RWPE2 (cell line): ENCODE data around the gene VPS25.

Experiments
- ATAC-seq: fragments of 200-7000 bp; cut with Tn5 transposase; 3 replicates; pipeline ENCODE4 v1.9.1; 2021; ENCODE audit warnings: low read depth
- DNase-seq: peaks from one replicate; pipeline ENCODE4 v3.0.0-alpha.2; 2020; ENCODE audit warnings: low spot score
- H3K27ac ChIP-seq: fragments of 450-650 bp; 2 replicates; pipeline ENCODE4 v1.5.1; 2017; ENCODE audit warnings: mild to moderate bottlenecking; ENCODE audit not compliant: poor library complexity, severe bottlenecking
- H3K27me3 ChIP-seq: fragments of 250-450 bp; sonication (Bioruptor Pico); 2 replicates; pipeline ENCODE4 v1.5.1; 2021; ENCODE audit warnings: mild to moderate bottlenecking, moderate library complexity; ENCODE audit not compliant: insufficient read depth, poor library complexity, severe bottlenecking
- H3K36me3 ChIP-seq: fragments of 250-450 bp; sonication (Bioruptor Pico); 2 replicates; pipeline ENCODE4 v1.5.1; 2020; ENCODE audit warnings: low read depth, mild to moderate bottlenecking, moderate library complexity
- H3K4me1 ChIP-seq: fragments of 250-450 bp; sonication (Bioruptor Pico); 2 replicates; pipeline ENCODE4 v1.5.1; 2021; ENCODE audit warnings: mild to moderate bottlenecking, moderate library complexity; ENCODE audit not compliant: insufficient read depth, poor library complexity, severe bottlenecking
- H3K4me3 ChIP-seq: fragments of 250-450 bp; sonication (Bioruptor Pico); 2 replicates; pipeline ENCODE4 v1.5.1; 2021; ENCODE audit warnings: mild to moderate bottlenecking, moderate library complexity; ENCODE audit not compliant: severe bottlenecking
- H3K9me3 ChIP-seq: fragments of 250-450 bp; sonication (Bioruptor Pico); 2 replicates; pipeline ENCODE4 v1.5.1; 2021; ENCODE audit warnings: mild to moderate bottlenecking, moderate library complexity; ENCODE audit not compliant: severe bottlenecking
- CTCF ChIP-seq: fragments of 450-650 bp; IDR thresholded peaks from one replicate; pipeline ENCODE4 v1.5.1; 2017; ENCODE audit warnings: mild to moderate bottlenecking, moderate library complexity; ENCODE audit not compliant: poor library complexity, severe bottlenecking

Gene VPS25

DNA sequence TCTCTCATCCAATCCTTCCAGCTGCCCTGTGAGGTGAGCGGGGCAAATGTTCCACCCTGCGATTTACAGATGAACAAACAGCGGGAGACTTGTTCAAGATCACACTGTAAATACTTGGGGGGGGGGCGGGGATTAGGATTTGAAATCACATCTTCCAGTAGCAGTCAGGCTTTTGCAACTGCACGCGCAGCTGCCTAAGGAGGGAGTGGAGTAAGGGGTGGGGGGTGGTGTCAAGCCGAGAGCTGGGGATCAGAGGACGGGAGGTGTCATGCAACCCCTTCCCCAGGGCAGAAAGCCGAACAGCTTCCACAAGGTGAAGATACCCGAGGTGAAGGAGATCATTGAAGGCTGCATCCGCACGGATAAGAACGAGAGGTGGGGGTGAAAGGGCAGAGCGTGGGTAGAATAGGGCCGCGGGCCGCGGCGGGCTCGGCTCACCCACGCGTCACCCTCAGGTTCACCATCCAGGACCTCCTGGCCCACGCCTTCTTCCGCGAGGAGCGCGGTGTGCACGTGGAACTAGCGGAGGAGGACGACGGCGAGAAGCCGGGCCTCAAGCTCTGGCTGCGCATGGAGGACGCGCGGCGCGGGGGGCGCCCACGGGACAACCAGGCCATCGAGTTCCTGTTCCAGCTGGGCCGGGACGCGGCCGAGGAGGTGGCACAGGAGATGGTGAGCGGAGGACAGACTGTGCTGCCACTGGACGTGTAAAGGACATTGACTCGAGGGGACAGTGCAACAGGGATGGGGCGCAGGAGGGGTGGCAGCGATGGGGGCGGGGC lies 11.8 kb downstream of the VPS25 start:
- no peak overlapping the region for H3K27ac ChIP-seq
- no peaks in the 10 kb centered on the region for H3K9me3 ChIP-seq
- H3K36me3 ChIP-seq, result no peaks in the 10 kb centered on the region
- DNase-seq, result no peak
- no peak for ATAC-seq
- H3K4me1 ChIP-seq, result peaks cover 14% of the 10 kb centered on the region
- H3K4me3 ChIP-seq, result no peak overlapping the region
- no peak for TF ChIP-seq CTCF
- no peaks in the 10 kb centered on the region for H3K27me3 ChIP-seq

- no peak for TF ChIP-seq CTCF
- ATAC-seq, result no peak
- no peak for DNase-seq
Observed at GRCh38 chr17:42787266-42787665, 14.0 kb downstream of the VPS25 start.

DNA sequence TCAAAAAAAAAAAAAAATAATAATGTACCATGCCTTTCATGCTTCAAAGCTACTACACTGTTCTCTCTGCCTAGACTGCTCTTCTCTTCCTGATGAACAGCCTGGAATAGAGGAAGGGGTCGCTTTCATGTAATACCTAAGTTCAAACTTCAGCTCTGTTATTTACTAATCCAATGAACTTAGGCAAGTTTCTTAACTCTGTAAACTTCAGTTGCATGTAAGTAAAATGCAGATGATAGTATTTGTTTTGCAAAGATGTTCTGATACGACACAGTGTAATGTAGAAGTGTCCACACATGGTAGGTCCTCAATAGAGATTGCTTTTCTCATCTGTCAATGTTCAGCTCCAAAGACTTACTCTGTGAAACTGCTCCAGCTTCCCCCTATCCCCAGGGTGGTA lies 18.7 kb downstream of the VPS25 start:
- Histone ChIP-seq H3K9me3 (no peaks in the 10 kb centered on the region), H3K4me3 (no peak overlapping the region), H3K27ac (no peak overlapping the region), H3K36me3 (peaks cover 6% of the 10 kb centered on the region; the same call in 1 of the 2 replicates), H3K27me3 (no peaks in the 10 kb centered on the region), H3K4me1 (peaks cover 2% of the 10 kb centered on the region)
- TF ChIP-seq CTCF, result no peak
- no peak for DNase-seq
- no peak for ATAC-seq

More at GRCh38 chr17:42787266-42787665, 14.0 kb downstream of the VPS25 start:
- Histone ChIP-seq H3K27me3 (no peaks in the 10 kb centered on the region), H3K4me1 (peaks cover 14% of the 10 kb centered on the region), H3K4me3 (no peak overlapping the region), H3K9me3 (no peaks in the 10 kb centered on the region), H3K36me3 (no peaks in the 10 kb centered on the region), H3K27ac (no peak overlapping the region)

DNA sequence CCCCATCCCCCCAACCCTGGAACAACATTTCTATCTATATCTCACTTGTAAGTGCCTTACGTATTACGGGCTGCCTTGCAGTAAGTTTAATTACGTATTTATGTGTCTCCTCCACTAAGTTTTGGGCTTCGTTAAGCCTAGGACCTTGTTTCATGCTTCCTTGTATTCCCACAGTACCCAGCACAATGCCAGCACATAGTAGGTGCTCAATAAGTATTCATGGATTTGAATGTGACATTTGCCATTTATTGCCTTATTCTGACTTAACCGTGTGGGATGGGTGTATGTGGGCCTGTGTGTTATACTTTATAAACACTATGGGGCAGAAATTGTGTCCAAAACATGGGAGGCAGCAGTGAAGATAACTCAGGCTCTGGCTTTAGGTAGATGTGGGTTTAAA lies 19.3 kb downstream of the VPS25 start:
- Histone ChIP-seq H3K4me1 (peaks cover 8% of the 10 kb centered on the region), H3K27me3 (no peaks in the 10 kb centered on the region), H3K4me3 (no peak overlapping the region), H3K36me3 (peaks cover 8% of the 10 kb centered on the region; the same call in 1 of the 2 replicates), H3K9me3 (no peaks in the 10 kb centered on the region), H3K27ac (no peak overlapping the region)
- TF ChIP-seq CTCF, result no peak
- DNase-seq (no peak), ATAC-seq (no peak)

GRCh38 chr17:42795061-42795460 lies 21.8 kb downstream of the VPS25 start:
- Histone ChIP-seq H3K27me3 (no peaks in the 10 kb centered on the region), H3K36me3 (peaks cover 8% of the 10 kb centered on the region; the same call in 1 of the 2 replicates), H3K4me3 (no peak overlapping the region), H3K27ac (no peak overlapping the region), H3K4me1 (peaks cover 9% of the 10 kb centered on the region), H3K9me3 (no peaks in the 10 kb centered on the region)
- TF ChIP-seq CTCF, result no peak
- ATAC-seq (no peak), DNase-seq (no peak)
